ENCODE measurements around the gene TRAPPC2. TPM values are rescaled to one million over a fixed set of nuclear protein-coding genes. Genes with fewer than 3 reads are reported as not detected.

Gene TRAPPC2
- total RNA-seq, 1 experiment from 2014 or later: 10.2 TPM

DNA sequence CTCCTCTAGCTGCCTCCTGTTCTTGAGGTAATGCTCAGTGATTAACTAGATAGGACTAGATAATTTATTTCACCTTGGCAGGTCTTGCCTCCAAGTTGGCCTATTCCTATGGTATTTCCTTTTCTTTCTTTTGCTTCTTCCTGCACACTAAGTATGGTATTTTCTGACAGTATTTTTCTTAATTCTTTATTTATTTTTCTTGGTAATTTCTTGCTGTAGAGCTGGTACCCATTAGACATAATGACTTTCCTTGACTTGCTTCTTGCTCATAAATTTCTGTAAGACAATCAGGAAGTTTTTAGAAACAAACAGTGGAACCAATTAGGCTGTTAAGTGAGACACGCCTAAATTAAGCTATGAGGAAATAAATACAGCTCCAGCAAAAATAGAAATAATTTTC lies 36.0 kb downstream of the TRAPPC2 start (continued):
- TF ChIP-seq NFATC4 (CRISPR knock-in tag; IDR thresholded peaks at IDR 0.05) (no peak), NR1H2 (CRISPR knock-in tag; IDR thresholded peaks at IDR 0.05) (no peak), OVOL2 (CRISPR knock-in tag; IDR thresholded peaks at IDR 0.05; ENCODE audit: borderline replicate concordance) (no peak), ZNF219 (CRISPR knock-in tag; IDR thresholded peaks at IDR 0.05; ENCODE audit: borderline replicate concordance) (no peak)
- TF ChIP-seq, protein P1, sequence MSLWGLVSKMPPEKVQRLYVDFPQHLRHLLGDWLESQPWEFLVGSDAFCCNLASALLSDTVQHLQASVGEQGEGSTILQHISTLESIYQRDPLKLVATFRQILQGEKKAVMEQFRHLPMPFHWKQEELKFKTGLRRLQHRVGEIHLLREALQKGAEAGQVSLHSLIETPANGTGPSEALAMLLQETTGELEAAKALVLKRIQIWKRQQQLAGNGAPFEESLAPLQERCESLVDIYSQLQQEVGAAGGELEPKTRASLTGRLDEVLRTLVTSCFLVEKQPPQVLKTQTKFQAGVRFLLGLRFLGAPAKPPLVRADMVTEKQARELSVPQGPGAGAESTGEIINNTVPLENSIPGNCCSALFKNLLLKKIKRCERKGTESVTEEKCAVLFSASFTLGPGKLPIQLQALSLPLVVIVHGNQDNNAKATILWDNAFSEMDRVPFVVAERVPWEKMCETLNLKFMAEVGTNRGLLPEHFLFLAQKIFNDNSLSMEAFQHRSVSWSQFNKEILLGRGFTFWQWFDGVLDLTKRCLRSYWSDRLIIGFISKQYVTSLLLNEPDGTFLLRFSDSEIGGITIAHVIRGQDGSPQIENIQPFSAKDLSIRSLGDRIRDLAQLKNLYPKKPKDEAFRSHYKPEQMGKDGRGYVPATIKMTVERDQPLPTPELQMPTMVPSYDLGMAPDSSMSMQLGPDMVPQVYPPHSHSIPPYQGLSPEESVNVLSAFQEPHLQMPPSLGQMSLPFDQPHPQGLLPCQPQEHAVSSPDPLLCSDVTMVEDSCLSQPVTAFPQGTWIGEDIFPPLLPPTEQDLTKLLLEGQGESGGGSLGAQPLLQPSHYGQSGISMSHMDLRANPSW (CRISPR knock-in tag; conservative IDR thresholded peaks at IDR 0.05; ENCODE audit: low read depth): no peak
- TF ChIP-seq, protein P2, sequence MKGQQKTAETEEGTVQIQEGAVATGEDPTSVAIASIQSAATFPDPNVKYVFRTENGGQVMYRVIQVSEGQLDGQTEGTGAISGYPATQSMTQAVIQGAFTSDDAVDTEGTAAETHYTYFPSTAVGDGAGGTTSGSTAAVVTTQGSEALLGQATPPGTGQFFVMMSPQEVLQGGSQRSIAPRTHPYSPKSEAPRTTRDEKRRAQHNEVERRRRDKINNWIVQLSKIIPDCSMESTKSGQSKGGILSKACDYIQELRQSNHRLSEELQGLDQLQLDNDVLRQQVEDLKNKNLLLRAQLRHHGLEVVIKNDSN (CRISPR knock-in tag; IDR thresholded peaks at IDR 0.05): no peak

DNA sequence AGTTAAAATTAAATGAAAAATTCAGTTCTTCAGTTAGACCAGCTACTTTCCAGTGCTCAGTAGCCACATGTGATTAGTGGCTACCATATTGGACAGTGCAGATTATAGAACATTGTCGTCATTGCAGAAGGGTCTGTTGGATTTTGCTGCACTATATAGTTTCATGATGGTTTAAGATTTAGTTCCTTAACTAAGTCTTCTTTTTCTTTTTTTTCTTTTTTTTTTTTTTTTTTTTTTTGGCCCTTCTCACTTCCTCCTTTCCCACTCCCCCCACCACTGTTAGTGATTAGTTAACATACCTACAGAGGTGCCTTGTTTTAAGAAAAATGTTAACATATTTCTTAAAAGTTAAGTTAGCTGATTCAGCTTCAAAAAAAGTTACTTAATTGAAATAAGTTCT lies 36.4 kb downstream of the TRAPPC2 start:
- TF ChIP-seq ATF3 (CRISPR knock-in tag; conservative IDR thresholded peaks at IDR 0.05): no peak
- no peak for TF ChIP-seq ZNF263 (CRISPR knock-in tag; IDR thresholded peaks at IDR 0.05; ENCODE audit: low read depth)
- ChIA-PET CTCF (no interaction called here), POLR2A (interaction anchor here (0.7 kb wide), 1 partner anchor 1895 kb away, joined by 5 read pairs; no protein-coding TSS in a partner anchor)
- DNase-seq (ENCODE audit: low spot score) (no peak), ATAC-seq (no peak)
- peaks cover 39% of the 10 kb centered on the region for H3K4me1 Mint-ChIP-seq
- no peak overlapping the region for H3K27ac Mint-ChIP-seq
- H3K27me3 Mint-ChIP-seq (ENCODE audit: low read depth): no peaks in the 10 kb centered on the region
- no peak overlapping the region for H3K4me3 Mint-ChIP-seq
- no peaks in the 10 kb centered on the region for H3K36me3 Mint-ChIP-seq
- no peaks in the 10 kb centered on the region for H3K9me3 Mint-ChIP-seq

- CTCF ChIA-PET: no interaction called here
- ATAC-seq (no peak), DNase-seq (ENCODE audit: low spot score) (no peak)
- no peaks in the 10 kb centered on the region for H3K27me3 Mint-ChIP-seq (ENCODE audit: low read depth)
- no peak overlapping the region for H3K4me3 Mint-ChIP-seq
- no peaks in the 10 kb centered on the region for H3K9me3 Mint-ChIP-seq
- POLR2A ChIA-PET: interaction anchor here (0.7 kb wide), 1 partner anchor 1895 kb away, joined by 5 read pairs; no protein-coding TSS in a partner anchor
- peaks cover 40% of the 10 kb centered on the region for H3K4me1 Mint-ChIP-seq
- TF ChIP-seq ELF4 (CRISPR knock-in tag; IDR thresholded peaks at IDR 0.05; ENCODE audit: low read depth) (no peak), ZNF219 (CRISPR knock-in tag; IDR thresholded peaks at IDR 0.05; ENCODE audit: borderline replicate concordance) (no peak), KAT7 (CRISPR knock-in tag; IDR thresholded peaks at IDR 0.05; ENCODE audit: borderline replicate concordance) (no peak)
- TF ChIP-seq, protein P3, sequence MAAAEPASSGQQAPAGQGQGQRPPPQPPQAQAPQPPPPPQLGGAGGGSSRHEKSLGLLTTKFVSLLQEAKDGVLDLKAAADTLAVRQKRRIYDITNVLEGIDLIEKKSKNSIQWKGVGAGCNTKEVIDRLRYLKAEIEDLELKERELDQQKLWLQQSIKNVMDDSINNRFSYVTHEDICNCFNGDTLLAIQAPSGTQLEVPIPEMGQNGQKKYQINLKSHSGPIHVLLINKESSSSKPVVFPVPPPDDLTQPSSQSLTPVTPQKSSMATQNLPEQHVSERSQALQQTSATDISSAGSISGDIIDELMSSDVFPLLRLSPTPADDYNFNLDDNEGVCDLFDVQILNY (CRISPR knock-in tag; IDR thresholded peaks at IDR 0.05): no peak
- no peak overlapping the region for H3K27ac Mint-ChIP-seq
- H3K36me3 Mint-ChIP-seq: no peaks in the 10 kb centered on the region
These were observed 37.0 kb downstream of the TRAPPC2 start for GRCh38 chrX:13697455-13697854.

- no peak overlapping the region for H3K27ac Mint-ChIP-seq
- ATAC-seq: no peak
- ChIA-PET CTCF (no interaction called here), POLR2A (no interaction called here)
- H3K9me3 Mint-ChIP-seq: no peaks in the 10 kb centered on the region
- peaks cover 32% of the 10 kb centered on the region for H3K4me1 Mint-ChIP-seq
- no peak overlapping the region for H3K4me3 Mint-ChIP-seq
- no peaks in the 10 kb centered on the region for H3K27me3 Mint-ChIP-seq (ENCODE audit: low read depth)
- H3K36me3 Mint-ChIP-seq: no peaks in the 10 kb centered on the region
- no peak for DNase-seq (ENCODE audit: low spot score)
- TF ChIP-seq, protein P1 (CRISPR knock-in tag; conservative IDR thresholded peaks at IDR 0.05; ENCODE audit: low read depth): no peak
- no peak for TF ChIP-seq GRHL2 (CRISPR knock-in tag; IDR thresholded peaks at IDR 0.05; ENCODE audit: insufficient replicate concordance, severe bottlenecking)
- TF ChIP-seq TEAD1 (CRISPR knock-in tag; IDR thresholded peaks at IDR 0.05): no peak
- TF ChIP-seq EMX1 (CRISPR knock-in tag; IDR thresholded peaks at IDR 0.05): no peak
- no peak for TF ChIP-seq ERG (CRISPR knock-in tag; IDR thresholded peaks at IDR 0.05)
- no peak for TF ChIP-seq NFATC4 (CRISPR knock-in tag; IDR thresholded peaks at IDR 0.05)
- TF ChIP-seq, protein P4, sequence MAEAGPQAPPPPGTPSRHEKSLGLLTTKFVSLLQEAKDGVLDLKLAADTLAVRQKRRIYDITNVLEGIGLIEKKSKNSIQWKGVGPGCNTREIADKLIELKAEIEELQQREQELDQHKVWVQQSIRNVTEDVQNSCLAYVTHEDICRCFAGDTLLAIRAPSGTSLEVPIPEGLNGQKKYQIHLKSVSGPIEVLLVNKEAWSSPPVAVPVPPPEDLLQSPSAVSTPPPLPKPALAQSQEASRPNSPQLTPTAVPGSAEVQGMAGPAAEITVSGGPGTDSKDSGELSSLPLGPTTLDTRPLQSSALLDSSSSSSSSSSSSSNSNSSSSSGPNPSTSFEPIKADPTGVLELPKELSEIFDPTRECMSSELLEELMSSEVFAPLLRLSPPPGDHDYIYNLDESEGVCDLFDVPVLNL (CRISPR knock-in tag; IDR thresholded peaks at IDR 0.05; ENCODE audit: borderline replicate concordance, low read depth): no peak
- TF ChIP-seq, protein P5, sequence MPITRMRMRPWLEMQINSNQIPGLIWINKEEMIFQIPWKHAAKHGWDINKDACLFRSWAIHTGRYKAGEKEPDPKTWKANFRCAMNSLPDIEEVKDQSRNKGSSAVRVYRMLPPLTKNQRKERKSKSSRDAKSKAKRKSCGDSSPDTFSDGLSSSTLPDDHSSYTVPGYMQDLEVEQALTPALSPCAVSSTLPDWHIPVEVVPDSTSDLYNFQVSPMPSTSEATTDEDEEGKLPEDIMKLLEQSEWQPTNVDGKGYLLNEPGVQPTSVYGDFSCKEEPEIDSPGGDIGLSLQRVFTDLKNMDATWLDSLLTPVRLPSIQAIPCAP (CRISPR knock-in tag; IDR thresholded peaks at IDR 0.05): no peak
- TF ChIP-seq, protein P2 (CRISPR knock-in tag; IDR thresholded peaks at IDR 0.05): no peak
- no peak for TF ChIP-seq OVOL2 (CRISPR knock-in tag; IDR thresholded peaks at IDR 0.05; ENCODE audit: borderline replicate concordance)
These were observed 38.8 kb downstream of the TRAPPC2 start for GRCh38 chrX:13695601-13696115.

Measured in WTC11 (cell line).